Esophagus muscularis mucosa (tissue), 4 donors: ENCODE data around the gene ATP5MG.

Experiments
- CTCF ChIP-seq, 3 experiments: fragments of 200-600 bp in 2 of 3; fragments of 450-650 bp in 1 of 3; sonication (generic) in 2 of 3; IDR thresholded peaks; one replicate each; pipeline ENCODE4 v1.5.1; 2017 to 2019; ENCODE audit warnings: antibody characterized with exemption in 3 of 3, mild to moderate bottlenecking in 2 of 3, moderate library complexity in 1 of 3
- EP300 ChIP-seq: sonication (generic); formaldehyde crosslinking; IDR thresholded peaks from one replicate; pipeline ENCODE4 v1.6.1; 2017; ENCODE audit warnings: antibody characterized with exemption
- POLR2A ChIP-seq: fragments of 450-650 bp; IDR thresholded peaks from one replicate; pipeline ENCODE4 v1.6.1; 2017; ENCODE audit warnings: antibody characterized with exemption, moderate library complexity, mild to moderate bottlenecking, low read depth
- POLR2AphosphoS5 ChIP-seq, 2 donors: sonication (generic); formaldehyde crosslinking; IDR thresholded peaks; one replicate each; pipeline ENCODE4 v1.6.1; 2017; ENCODE audit warnings: antibody characterized with exemption in 2 of 2

- TF ChIP-seq POLR2A (no peak), CTCF (IDR thresholded peaks at IDR 0.05) (no peak), EP300 (no peak), POLR2AphosphoS5 (IDR thresholded peaks at IDR 0.05) (no peak)
These were observed 42.3 kb downstream of the ATP5MG start for GRCh38 chr11:118443590-118444218.
